Stimulated activated CD4-positive, alpha-beta T cell treated with anti-CD3 and anti-CD28 coated beads, Interleukin-2, amount 100 ng/mL, for 4 hours (primary cell): ENCODE data around the gene POGK.

Experiments used
- DNase-seq: peaks from one replicate; pipeline ENCODE4 v3.0.0-alpha.2; 2020; ENCODE audit warnings: low read depth

POGK gene

DNA sequence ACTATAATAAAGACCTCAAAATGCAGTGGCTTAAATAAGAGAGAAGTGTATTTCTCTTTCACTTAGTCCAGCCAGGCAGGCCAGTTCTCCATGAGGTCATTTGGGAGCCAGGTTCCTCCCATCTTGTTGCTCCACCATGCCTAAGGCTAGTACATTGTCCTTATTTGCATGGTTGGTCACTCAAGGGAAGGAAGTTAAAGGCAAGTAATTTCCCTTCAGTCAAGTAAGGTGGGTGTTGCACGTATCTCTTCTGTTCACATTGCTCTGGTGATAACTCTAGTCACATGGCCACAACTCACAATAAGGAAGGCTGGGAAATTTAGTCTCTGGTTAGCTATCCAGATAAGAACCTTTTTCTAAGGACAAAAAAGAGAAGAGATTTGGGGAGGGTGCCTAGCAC lies 64.0 kb downstream of the POGK start:
- no peak for DNase-seq

DNA sequence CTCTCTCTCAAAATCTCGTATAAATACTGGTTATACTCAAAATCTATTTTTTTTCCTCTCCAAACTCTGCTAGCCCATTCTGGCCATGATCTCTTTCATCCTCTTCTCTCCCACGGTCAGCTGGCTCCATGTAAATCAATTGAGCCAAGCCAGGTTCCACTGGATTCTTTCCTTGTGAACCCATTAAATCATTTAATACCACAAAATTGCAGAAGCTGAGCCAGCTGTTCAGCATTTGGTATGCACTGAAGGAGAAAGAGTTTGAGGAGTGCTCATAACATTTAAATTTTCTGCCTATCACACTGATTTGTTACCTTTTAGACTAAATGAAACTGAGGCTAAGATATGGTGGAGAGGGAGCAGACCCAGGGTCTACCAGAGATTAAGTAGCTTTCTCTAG lies 65.9 kb downstream of the POGK start:
- no peak for DNase-seq

DNA sequence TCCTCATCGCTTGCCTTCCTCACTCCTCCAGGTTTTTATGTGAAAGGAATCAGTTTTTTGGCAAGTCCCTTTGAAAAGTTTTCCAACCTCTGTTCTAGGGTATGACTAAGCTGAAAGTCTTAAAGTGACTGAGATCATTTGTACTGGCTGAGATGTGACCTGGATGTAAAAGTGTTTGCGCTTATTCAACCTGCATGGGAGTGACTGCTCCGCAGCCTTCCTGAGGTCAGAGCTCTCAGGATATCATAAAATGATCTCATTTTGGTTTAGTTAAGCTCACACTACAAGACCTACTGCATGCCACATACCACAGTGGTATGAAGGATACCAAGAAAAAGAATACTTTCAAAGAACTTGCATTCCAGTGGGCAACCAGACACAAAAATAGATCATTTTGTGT lies 66.6 kb downstream of the POGK start:
- no peak for DNase-seq
